ENCODE data around the gene DNAH2. TPM values are rescaled to one million over a fixed set of nuclear protein-coding genes. Genes with fewer than 3 reads are reported as not detected.

The DNAH2 gene
- total RNA-seq, 1 experiment from 2014 or later: 0.15 TPM

DNA sequence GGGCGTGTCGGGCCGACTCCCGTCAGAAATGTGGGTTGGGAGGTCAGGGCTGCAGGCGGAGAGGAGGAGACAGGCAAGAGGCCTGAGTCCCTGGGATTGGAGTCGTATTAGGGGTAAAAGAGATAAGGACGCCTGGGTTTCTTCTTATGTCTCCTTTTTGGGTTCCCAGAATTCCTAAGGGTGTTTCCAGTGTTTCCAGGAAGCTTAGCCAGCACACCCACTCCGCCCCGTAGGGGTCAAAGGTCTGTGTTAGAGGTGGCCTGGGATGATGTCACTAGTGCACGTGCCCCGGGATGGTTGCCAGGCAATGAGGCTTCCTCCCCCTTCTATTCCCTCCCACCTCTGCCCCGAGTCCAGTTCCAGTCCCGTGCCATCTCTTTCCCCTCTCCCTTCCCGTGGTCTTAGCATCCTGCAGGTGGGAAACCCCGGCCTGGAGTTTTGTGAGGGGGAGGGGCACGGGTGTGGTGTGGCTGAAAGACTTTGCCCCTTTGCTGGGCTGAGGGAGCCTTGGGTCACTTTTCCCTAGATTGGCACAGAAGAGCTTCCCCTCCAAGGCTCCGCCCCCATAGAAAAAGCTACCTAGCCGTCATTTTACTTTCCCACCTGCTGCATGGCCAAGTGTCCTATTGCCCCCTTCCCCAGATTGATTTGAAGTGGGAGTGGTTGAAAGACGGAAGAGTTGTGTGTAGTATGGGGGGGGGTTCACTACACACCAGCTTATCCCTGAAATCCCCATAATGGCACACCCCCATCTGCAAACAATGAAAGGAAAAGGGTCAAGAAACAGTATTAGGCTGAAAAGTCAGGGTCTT, 119.3 kb downstream of the DNAH2 start:
- H3K27ac Mint-ChIP-seq: peak overlapping the region; percentile 93 to 98 (median 94); a peak in 6 of 7 replicates
- H3T11ph ChIP-seq (ENCODE audit: low read length): no peak overlapping the region
- H2AK5ac ChIP-seq (ENCODE audit: insufficient read length, low read length): no peak overlapping the region
- H3K4me1 Mint-ChIP-seq: peaks cover 52 to 57% of the 10 kb centered on the region in 2 experiments
- no peak overlapping the region for H2BK120ac ChIP-seq (ENCODE audit: low read depth, low read length, poor library complexity, severe bottlenecking)
- no peaks in the 10 kb centered on the region for H3K9me3 Mint-ChIP-seq
- H4K5ac ChIP-seq (ENCODE audit: insufficient read length, low read depth, low read length): no peak overlapping the region
- H3K79me2 ChIP-seq (ENCODE audit: insufficient read depth, low read length): no peaks in the 10 kb centered on the region
- peaks cover 44% of the 10 kb centered on the region for H3K27me3 Mint-ChIP-seq (ENCODE audit: low read depth)
- no peak overlapping the region for H2BK20ac ChIP-seq (ENCODE audit: low read depth, low read length, poor library complexity, severe bottlenecking)
- no peak overlapping the region for H3K27ac ChIP-seq (ENCODE audit: insufficient read length, low read depth, low read length)
- H4K91ac ChIP-seq (ENCODE audit: insufficient read length, low read depth, low read length): no peak overlapping the region
- no peak overlapping the region for H3K56ac ChIP-seq (ENCODE audit: insufficient read length, low read depth, low read length)
- peak overlapping the region; percentile 49; the same call in 1 of the 2 replicates for H3K14ac ChIP-seq (ENCODE audit: insufficient read depth, low read length)
- no peaks in the 10 kb centered on the region for H4K20me1 ChIP-seq (ENCODE audit: control insufficient read depth, insufficient read depth, insufficient read length)
- no CpG with 5 or more reads among the region's 19 CpGs for WGBS (ENCODE audit: extremely low coverage, insufficient read length, low lambda C conversion rate)
- peak overlapping the region; percentile 75 for H3K4me2 ChIP-seq (ENCODE audit: insufficient read depth, insufficient read length, low read length)
- no peaks in the 10 kb centered on the region for H3K79me1 ChIP-seq (ENCODE audit: insufficient read depth, low read depth, low read length, poor library complexity, severe bottlenecking)
- H2BK15ac ChIP-seq (ENCODE audit: low read depth, low read length): no peak overlapping the region
- H3K27me3 ChIP-seq (ENCODE audit: insufficient read depth, low read length): peaks cover 33% of the 10 kb centered on the region; the same call in 1 of the 2 replicates
- no peak overlapping the region for H2AFZ ChIP-seq (ENCODE audit: low read length)
- H3K4ac ChIP-seq (ENCODE audit: low read depth, low read length): no peak overlapping the region
- H2BK12ac ChIP-seq (ENCODE audit: insufficient read length, low read depth, low read length): no peak overlapping the region
- H3K9me3 ChIP-seq (ENCODE audit: control insufficient read depth, low read depth, low read length): no peaks in the 10 kb centered on the region
- no peak overlapping the region for H4K8ac ChIP-seq (replicated peaks; ENCODE audit: insufficient read length, low read depth, low read length)
- H2BK5ac ChIP-seq (ENCODE audit: insufficient read length, low read length): no peak overlapping the region
- H3K36me3 Mint-ChIP-seq (ENCODE audit: insufficient read depth in 1 of 3, low read depth in 3 of 3): peaks cover 2 to 11% (median 9%) of the 10 kb centered on the region in 3 experiments; a peak in 5 of 7 replicates
- peak overlapping the region; percentile 86 to 89 for H3K4me3 Mint-ChIP-seq
- H3K4me1 ChIP-seq (ENCODE audit: insufficient read depth, low read length): peaks cover 2% of the 10 kb centered on the region; the same call in 1 of the 2 replicates
- TF ChIP-seq CTCF (conservative IDR thresholded peaks at IDR 0.05): no peak
- peaks cover 35% of the 10 kb centered on the region for H3K23me2 ChIP-seq (ENCODE audit: insufficient read length, low read depth, low read length, poor library complexity, severe bottlenecking)
- H3K23ac ChIP-seq (ENCODE audit: insufficient read length, low read depth, low read length): no peak overlapping the region
- no peak overlapping the region for H3K18ac ChIP-seq (ENCODE audit: insufficient read length, low read depth, low read length)
- peak; percentile 100 for DNase-seq
- no peak overlapping the region for H3K9ac ChIP-seq (ENCODE audit: extremely low read depth, insufficient read length, low read length)
